SH-SY5Y (cell line): ENCODE results near the gene KCNIP3.

Experiments
- GATA2 ChIP-seq: IDR thresholded peaks from 2 replicates; pipeline ENCODE4 v1.6.1; 2011; ENCODE audit warnings: mild to moderate bottlenecking, low read depth, low read length
- GATA3 ChIP-seq: IDR thresholded peaks from 2 replicates; pipeline ENCODE4 v1.6.1; 2011; ENCODE audit warnings: low read depth, mild to moderate bottlenecking, low read length, moderate library complexity

DNA sequence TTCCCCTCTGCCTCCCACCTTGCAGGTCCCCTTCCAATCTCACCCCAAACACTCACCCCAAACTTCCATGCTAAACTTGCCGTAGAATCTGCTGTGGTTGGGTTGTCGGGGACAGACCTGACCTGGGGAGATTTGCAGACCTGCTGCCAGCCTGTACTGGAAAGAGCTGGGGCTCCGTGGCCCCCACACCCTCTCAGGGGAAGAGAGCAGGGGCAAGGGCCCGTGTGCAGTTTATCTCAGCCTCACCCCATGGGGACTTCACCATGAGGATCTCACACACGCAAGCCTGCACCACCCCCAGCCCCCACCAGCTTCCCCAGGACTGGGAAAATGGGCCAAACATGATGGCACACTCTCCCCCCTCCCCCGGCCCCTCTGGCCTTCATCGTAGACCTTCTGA, 30.7 kb downstream of the KCNIP3 start:
- no peak for TF ChIP-seq GATA2
- no peak for TF ChIP-seq GATA3
